NCI-H446 treated with DMSO at 0.1 percent for 48 hours (cell line): Measurements from ENCODE around the gene URB2.

Source experiments
- DNase-seq: peaks from one replicate; lab custom pipeline; 2025; lab: John Stamatoyannopoulos, UW

The URB2 gene

DNA sequence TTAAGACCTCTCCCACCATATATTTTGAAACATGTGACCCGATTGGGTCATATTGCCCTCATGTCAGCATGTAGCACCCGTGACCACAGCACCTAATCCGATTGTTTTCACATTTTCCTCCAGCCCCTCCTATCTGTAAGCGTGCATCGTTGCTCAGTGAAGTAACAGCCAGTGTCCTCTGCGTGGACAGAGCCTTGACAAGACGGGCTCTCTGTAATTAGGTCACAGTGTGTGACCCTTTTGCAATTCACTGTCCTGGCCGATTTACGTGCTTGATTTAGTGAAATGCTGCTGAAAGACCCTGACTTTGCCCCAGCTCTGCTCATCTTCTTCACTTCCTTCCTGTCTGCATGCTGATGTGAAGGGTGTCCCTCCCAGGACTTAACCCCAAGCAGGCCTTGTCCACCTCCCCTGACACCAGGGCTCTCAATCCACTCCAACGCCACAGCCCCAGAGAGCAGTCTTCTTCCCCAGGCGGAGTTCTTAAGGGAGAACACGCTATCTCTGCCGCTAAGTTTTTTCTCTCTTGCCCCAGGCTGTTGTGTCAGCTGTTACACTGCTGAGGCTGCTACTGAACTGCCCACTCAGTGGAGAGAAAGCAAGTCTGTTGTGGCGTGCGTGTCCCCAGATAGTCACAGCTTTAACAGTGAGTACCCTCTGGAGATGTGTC lies 19.4 kb downstream of the URB2 start:
- no peak for DNase-seq

DNA sequence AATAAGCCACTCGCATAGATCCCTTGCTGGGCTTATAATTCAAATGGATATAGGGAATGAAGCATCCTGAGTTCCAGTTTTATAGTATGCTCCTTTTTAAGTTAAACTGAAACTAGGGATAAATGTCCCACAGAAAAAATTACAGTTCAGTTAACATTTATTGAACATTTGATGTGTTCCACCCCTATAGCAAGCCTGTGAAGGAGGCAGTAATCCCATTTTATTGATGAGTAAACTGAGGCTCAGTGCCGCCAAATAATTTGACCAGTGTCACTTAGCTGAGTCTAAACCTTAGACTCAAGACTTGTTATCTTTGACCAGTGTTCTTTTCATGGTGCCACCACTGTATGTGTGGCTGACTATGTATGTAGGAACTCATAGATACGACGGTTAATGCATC lies 22.4 kb downstream of the URB2 start:
- no peak for DNase-seq

DNA sequence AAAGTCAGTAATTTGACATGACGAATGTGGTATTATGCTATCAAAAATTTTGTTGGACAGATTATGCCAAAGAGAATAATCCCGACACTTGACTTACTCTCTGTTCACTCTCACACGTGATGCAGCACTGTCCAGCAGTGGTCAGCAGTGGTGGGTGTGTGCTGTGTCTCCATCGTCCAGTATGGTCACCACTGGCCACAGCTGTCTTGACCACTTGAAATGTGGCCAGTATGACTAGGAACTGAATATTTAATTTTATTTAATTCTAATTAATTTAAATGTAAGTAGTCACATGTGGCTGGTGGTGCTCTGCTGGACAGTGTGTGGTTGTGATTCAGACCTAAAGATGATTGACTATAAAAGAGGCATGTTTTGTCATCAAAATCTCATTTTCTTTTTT lies 24.0 kb downstream of the URB2 start:
- DNase-seq: no peak

DNA sequence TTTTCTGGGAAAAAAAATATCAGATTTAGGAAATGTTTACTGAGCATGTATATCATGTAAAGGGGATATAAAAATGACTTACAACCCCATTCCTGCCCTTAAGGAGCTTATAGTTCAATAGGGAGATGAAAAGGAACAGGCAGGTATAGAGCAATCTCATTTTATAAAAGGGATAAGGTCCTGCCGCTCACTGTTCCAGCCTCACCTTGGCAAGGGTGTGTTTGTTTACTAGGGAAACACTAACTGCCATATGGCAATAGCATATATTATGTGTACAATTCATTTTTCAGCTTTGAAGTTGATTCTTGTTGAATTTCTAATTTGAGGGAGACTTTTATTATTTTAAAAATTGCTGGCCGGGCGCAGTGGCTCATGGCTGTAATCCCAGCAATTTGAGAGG lies 25.5 kb downstream of the URB2 start:
- DNase-seq: no peak

DNA sequence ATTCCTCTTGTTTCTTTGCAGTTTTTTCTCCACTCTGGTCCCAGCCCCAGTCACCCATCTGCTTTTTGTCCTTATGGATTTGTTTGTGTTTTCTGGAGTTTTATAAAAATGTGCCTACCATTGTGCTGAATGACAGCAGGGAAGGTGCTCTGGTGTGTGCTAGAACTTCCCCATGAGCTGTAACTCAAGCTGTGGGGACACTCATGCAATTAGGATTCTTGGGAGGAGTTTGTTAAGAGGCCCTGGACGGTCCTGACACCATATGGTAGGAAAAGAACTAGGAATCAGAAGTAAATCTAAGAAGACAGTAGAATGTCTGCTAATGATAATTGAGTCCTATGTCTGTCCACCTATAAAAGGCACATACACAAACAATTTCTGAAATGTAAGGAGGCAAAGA lies 27.4 kb downstream of the URB2 start:
- no peak for DNase-seq

DNA sequence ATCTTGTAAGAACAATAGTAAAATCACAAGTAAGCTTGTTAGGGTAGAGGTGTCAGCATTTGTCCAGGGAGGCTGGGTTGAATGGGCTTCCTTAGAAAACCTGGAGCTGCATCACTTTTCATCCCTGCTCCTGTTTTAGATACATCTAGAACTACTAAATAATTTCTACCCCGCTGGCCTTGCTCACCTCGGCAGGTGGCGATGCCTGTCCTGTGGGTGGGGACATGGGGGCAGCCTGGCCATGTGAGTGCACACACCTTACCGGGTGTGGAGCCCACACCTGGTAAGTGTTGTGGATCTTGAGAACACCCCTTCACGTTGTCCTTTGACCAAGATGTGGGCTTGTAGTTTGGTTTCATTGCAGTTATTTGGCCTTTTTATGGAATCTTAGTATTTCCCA lies 29.7 kb downstream of the URB2 start:
- no peak for DNase-seq

DNA sequence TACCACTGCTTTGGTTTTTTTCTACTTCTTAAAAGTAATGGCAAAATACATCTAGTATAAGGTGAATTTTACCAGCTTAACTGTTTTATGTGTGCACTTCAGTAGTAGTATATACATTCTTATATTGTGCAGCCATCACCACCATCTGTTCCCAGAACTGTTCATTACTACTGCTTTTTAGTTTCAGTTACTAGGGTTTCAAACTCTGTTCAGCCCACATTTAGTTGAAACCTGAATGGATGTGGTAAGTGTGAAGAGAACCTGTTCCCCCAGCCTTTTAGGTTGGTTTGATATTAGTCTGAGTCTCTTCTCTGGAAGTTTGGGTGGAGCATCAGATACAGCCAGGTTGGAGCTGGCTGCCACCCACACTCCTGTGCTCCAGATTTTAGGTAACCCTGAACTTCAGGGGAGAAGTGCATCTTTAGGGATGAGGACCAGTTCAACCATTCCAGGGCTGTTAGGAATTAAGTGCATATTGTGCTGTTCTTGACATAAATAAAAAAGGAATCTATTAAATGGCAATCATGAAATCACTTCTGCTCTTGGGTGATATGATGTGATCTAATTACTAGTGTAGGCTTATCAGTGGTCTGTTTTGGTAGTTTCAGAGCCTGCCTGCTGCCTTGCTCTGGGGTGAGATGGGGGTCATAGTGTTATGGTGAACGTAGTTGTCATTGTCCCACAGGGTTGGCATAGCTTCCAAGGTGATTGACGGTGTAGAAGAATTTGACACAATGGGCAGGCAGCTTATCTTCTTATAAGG lies 32.1 kb downstream of the URB2 start:
- DNase-seq: no peak

DNA sequence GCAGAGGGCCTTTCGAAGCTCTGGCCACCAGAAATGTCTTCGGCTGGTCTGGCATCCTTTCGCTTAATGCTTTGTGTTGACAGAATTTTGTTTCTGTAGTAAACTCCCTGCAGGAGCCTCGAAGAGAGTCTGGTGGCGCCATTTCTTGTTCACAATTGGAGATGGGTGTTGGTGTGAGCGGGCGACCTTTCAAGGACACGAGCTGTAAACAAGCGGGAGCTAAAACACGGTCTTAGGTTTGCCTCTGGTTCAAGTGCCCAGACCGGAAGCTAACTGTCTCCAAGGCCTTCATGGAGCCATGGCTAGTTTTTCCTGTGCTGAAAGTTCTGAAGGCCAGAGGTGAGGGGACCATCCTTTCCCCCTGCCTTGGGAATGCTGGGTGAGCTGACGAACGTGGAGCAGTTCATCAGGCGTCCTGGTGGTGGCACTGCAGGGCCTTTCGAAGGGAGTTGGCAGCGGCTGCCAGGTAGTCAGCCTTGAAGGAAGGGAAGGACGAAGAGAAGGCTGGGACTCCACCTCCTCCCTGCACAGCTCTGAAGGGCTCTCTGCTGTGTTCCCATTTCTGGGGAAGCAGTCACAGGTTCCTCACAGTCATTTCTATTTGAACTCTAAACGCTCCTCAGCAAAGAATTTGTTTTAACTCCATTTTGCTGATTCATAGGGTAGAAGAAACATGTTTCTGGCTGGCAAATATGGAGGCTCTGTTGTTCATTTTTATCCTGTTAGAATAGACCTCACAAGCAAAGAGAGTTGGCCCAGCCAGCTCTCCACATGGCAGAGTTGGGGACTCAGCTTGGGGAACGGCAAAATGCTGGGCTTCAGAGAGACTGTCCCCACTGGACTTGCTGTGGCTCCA lies 35.2 kb downstream of the URB2 start:
- DNase-seq: peak; percentile 12

DNA sequence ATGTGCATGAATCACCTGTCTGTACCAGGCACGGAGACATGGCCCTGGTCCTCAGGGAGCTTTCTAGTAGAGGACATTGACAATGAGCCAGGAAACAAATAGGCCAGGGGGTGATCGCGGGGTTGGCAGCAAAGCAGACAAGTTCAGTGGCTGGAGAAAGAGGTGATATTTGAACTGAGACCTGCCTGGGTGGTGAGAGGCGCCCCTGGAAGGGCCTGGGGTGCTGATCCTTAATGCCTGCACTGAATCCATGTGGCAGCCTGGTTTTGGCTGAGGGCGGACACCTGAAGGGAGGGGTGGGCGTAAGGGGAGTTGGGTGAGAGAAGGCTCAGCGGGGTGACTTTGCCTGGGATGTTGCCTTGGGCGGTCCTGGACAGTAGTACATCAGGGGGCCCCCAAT lies 35.9 kb downstream of the URB2 start:
- DNase-seq: no peak

DNA sequence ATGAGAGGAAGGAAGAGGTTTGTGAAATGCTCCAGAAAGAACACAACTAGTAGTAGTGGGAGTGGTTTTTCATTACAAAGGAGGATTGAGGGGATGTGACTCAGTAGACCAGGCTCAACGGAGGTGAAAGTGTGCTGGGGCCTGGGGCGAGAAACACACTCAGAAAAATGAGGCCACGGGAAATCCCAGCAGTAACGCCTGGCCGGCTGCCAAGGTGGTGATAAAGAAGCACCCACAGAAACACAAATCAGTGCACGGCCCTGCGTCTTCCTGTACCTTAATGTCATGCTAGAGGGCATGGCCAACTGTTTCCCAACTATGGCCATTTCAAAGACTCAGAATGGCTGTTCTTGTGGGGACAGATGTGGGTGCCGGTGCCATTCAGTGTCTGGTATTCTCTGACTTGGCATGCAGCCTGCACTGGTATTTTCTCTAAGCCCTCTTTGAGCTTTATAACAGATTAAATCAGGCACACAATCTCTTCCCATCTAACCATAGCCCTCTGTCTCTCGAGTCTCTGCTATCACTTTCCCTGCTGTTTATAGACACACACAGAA lies 38.2 kb downstream of the URB2 start:
- DNase-seq: no peak

DNA sequence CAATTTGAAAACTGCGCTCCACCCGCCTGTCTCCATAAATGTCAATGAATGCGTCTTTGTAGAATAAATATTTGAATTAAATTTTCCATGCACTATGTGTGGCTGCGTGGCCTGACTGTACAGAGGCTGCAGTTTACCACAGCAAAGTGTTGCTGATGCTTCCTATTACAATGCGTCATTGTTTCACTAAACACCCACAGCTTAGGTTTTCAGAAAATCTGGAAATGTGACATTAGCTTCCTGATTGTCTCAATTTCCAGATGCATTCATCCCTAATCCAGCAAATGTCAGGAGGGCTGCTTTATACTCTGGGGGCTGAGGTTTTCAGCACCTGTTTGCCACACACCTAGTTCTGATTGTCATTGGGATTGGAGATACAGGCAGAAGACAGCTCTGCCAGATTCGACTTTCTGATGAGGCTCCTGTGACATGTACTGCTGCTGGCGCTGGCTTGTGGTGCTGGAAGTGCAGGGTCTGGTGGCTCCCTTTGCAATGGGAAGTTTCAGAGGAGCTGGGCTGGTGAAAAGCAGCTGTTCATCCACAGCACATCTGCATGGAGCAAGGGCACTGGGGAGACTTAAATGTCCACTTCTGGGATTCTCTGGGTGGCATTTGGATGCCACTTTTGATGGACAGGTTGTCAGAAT lies 40.0 kb downstream of the URB2 start:
- no peak for DNase-seq

DNA sequence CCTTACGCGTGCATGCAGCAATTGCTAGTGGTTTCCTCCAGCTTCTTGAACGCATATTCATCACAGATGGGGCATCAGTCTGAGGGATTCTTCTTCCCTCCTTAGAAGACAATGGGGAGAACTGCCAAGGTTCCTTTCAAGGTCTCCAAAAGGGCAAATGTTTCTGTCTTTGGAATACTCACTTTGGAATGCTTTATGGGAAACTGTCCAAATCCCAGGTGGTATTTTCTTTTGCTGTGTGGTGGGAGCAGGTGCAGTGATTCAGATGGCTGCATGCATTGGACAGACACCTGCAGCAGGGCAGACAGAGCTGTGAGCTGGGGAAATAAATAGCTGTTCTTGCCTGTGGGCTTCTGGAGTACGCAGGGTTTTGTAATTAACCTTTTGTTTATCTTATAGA lies 40.5 kb downstream of the URB2 start:
- DNase-seq: no peak

DNA sequence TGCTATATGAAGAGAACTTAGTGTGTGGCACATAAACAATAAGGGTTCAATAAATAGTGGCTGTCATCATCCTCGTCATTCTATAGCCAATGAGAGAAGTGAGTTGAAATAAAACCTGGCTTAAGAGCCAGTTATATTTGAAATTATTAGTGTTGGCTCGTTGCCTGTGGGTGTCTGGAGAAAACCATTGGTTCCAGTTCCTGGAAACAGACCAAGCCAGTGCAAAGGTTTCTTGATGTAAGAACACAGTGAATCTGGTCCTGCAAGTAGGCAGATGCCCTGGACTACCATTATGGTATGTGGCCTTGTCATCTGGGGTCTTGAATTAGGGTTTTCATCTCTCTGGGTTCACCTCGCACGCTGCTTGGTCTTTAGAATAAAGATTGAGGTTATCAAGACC lies 43.3 kb downstream of the URB2 start:
- DNase-seq: no peak

DNA sequence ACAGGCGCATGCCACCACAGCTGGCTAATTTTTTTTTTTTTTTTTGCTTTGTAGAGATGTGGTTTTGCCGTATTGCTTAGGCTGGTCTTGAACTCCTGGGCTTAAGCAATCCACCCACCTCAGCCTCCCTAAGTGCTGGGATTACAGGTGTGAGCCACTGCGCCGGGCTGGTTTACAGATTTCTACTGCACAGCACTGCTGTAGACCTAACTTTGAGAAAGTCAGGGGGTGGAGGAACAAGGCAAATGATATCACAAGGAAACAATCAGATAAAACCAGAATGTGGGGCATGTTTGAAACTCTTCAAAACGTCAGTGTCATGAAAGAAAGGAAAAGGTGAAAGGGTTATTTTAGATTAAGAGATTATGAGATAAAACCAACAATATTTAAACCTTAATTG lies 45.3 kb downstream of the URB2 start:
- no peak for DNase-seq

DNA sequence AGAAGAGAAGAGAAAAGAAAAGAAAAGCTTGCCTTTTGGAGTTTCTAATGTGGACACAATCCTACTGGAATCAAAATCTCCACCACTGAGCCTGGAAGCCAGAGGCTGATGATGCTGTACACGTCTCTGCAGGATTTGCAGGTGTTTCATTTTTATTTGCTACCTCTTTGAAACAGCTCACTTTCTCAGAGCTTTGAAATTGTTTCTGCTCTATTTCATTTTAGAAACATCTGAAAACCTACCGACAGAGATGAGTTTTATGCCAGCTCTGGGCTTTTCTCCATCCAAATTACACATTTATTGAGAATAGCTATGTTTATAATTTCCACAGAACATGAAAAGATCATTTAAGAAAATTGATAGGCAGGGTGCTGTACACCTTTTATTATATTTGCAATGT lies 46.2 kb downstream of the URB2 start:
- DNase-seq: no peak

DNA sequence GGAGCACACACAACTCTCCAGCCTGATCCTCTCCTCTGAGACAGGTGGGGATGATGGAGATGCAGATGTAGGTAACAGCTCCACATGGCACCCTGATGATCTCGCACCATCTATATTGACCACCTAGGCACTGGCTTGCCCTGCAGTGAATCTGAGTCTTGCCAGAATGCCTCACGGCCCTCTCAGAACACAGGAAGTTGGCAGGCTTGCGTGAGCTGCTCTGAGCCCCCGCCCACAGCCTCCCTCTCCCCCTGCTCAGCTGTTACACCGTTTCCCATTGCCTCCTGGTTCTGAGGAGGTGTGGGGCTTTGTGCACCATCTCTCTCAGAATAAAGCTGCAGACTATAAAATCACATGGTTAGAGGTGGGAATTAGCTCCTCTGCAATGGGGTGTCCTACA lies 48.0 kb downstream of the URB2 start:
- DNase-seq: no peak

DNA sequence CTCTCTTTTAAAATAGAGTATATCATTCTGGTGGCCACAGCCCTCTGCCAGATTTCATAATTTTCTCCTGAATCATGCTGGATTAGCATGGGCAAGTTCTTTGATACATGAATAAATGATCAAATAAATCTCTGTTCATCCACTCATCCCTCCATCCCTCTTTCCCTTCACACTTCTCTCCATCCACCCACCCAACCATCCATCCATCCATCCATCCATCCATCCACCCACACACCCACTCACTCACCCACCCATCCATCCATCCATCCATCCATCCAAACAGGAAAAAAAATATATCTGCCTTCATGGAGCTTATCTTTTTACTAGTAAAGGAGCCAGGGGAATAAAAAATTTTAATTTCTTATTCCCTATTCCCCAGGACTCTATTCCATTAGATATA lies 49.3 kb downstream of the URB2 start:
- no peak for DNase-seq

DNA sequence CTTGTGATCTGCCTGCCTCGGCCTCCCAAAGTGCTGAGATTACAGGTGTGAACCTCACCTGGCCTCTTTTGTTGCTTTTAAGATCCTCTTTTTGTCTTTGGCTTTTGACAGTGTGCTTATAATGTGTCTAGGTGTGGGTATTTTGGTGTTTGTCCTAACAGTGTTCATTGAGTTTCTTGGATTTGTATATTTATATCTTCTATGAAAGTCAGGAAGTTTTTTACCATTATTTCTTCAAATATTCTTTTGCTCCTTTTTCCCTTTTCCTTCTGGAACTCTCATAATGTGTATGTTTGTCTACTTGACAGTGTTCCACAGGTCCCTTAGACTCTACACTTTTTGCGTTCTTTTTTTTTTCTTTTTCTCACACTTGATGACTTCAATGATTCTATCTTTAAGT lies 59.1 kb downstream of the URB2 start:
- DNase-seq: no peak

DNA sequence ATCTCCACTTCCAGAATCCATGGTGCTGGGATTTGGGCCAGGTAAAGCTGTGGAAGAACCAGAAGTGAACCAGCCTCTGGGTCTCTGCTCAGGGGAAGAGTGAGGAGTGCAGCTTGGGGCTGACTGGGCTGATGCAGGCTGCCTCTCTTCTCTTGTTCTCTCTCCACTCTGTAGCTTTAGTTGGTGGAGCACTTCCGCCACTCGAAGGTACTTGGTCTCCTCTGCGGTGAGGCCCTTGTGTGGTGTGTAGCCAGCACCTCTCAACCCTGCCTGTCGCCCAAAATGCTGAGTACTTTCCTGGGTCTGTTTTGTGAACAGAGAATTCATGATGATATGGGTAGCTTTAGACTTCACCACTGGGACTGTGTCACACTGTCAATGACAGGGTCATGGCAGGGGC lies 63.2 kb downstream of the URB2 start:
- DNase-seq: no peak

DNA sequence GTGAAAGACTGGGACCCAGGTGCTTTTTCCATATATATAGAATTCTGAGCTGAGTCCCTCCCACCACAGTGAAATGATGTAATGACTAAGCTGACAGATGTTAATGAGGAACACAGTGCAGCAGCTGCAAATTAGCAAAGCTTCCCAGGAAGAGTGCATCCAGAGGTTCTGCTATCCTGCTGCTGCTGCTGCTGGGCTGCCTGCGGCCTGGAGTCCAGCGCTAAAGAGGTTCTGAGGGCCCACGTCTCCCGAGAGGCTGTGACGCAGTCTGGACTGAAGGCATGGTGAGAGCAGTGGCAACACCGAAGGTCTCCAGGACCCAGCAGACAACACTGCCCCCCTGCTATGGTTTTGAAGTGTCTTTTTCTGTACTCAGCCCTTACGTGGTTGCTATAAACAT lies 63.9 kb downstream of the URB2 start:
- DNase-seq: no peak

DNA sequence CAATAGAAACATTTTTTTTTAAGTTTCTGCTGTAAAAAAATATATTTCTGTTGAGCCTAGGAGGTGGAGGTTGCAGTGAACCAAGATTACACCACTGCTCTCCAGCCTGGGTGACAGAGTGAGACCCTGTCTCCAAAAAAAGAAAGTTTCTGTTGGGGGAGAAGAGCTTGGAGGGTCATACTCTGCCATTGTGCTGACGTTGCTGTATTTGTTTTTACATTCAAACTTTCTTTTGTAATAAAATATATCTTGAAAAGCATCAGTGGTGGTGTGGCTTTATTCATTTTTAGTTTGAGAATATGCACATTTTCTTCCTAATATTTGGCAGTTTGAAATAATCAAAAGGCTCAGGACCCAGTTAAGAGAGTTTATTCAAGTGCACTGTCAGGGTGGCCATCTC lies 64.6 kb downstream of the URB2 start:
- no peak for DNase-seq

DNA sequence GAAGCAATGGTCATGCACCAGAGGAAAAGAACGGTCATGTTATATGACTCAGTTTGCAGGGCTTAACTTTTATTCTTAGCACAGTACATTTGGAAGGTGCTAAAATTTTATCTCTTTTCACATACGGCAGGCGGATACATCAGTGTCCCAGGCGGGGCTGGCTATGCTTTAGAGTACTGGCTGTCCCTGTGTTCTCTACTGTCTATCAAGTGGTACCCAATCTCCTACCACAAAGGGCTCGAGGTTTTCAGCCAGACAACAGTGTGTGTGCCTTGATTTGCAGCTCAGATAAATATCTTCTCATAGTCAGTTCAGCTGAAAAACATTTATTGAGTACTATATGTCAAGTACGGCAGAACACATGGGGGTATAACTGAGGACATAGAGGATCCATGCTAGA lies 65.3 kb downstream of the URB2 start:
- no peak for DNase-seq
